Renal cortex interstitium (tissue), 11 donors: ENCODE measurements around the gene BCAS3. TPM values are rescaled to one million over a fixed set of nuclear protein-coding genes. Genes with fewer than 3 reads are reported as not detected.
"Not testable (repeated sequence)": the region's sequence is repeated elsewhere in the genome, so short reads cannot be mapped to it uniquely, and the experiment has no call there.

ENCODE experiments used
- DNase-seq, 11 donors: peaks; one replicate each; pipeline ENCODE4 v3.0.0-alpha.2; 2013; ENCODE audit warnings: low read depth in 9 of 11, low spot score in 4 of 11; ENCODE audit errors: extremely low read depth in 1 of 11
- polyA plus RNA-seq, 3 donors: library from polyadenylated mRNA; unstranded; fragments of 120-200 nt; gene quantifications; one replicate each; pipeline ENCODE4 v1.2.1, GENCODE V29; 2013; ENCODE audit not compliant: insufficient read length in 3 of 3

BCAS3 gene
- polyA plus RNA-seq, 3 donors, result 27.0 to 30.9 (median 28.9) TPM

DNA sequence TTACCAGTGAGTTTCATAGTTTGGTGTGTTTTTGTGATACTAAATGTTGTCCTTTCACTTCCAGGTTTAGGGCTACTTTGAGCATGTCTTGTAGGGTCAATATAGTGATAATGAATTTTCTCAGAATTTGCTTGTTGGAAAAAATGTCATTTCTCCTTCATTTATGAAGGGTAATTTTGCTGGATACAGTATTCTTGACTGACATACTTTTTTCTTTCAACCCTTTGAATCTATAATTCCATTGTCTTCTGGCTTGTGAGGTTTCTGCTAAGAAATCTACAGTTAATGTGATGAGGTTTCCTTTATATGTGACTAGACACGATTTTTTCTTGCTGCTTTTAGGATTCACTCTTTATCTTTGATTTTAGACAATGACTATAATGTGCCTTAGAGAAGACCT lies 219.3 kb downstream of the BCAS3 start:
- DNase-seq, result no peak

GRCh38 chr17:60899115-60899514 lies 221.5 kb downstream of the BCAS3 start:
- no peak for DNase-seq

DNA sequence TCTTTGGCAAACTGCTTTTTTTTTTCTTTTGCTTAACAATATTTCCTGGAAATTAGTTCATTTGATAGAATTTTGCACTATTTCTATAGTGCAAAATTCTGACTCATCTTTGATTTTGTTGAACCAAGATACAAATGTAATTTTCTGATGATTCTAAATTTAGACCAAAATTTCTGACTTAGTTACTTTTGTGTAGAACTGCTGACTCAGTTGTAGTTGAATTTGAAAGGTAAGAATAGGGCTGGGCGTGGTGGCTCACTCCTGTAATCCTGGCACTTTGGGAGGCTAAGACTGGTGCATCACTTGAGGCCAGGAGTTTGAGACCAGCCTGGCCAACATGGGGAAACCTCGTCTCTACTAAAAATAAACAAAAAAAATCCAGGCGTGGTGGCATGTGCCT lies 223.0 kb downstream of the BCAS3 start:
- DNase-seq, result no peak

GRCh38 chr17:60901242-60901641 lies 223.6 kb downstream of the BCAS3 start:
- DNase-seq, result no peak

DNA sequence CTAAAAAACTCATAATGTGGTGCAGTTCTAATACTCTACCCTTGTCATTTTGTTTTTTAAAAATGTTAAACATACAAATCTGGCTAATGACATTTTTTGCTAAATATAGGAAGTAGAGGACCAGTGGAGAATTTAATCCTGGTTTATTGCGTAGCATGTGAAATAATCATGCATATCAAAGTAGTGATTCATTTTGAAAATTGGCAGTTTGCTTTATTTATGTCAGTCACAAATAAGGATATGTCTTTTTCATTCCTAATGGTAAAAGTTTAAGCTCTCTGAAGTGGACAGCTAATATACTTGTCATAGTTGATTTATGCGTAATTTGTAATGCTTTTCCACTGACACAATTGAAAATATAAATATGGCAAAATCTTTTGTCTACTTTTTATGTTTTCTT lies 224.2 kb downstream of the BCAS3 start:
- no peak for DNase-seq

GRCh38 chr17:60902399-60902798 lies 224.7 kb downstream of the BCAS3 start:
- no peak for DNase-seq

- no peak for DNase-seq
Observed at GRCh38 chr17:60904582-60904981, 226.9 kb downstream of the BCAS3 start.

GRCh38 chr17:60905709-60906108 lies 228.1 kb downstream of the BCAS3 start:
- DNase-seq, result no peak

DNA sequence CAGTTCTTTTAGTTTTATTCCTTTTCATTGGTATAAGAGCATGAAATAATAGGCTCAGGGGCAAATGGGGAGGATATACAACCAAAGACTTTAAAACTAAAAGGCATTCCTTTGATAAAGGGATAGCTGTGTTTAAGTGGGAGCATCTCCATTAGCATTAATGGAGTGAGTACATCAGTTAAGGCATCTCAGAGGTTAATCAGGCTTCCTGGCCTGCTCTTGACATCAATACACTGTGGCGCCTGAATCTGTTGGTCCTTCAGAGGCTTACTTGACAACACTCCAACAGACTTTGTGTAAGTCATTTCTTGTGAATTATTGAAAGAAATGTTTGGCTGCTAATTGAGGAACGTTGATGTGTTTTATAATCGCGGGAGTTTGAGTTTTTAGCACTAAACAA lies 230.7 kb downstream of the BCAS3 start:
- no peak for DNase-seq

DNA sequence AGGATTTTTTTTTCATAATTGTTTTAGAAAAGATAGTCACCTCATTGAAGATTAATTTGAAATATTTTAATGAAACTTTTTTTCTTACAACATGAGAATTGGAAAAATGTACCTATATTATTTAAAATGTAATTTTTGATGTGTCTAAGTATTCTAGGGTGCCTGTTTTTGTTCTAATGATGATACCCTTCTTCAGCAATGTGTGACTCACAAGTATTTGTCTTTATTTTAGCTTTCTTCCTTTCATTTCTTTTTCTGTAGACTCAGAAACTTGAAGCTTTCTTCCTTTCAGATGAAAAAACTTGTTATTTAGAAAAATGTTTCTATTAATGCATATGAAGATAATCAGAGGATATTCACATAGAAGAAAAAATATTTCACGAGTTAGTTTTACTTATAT lies 231.8 kb downstream of the BCAS3 start:
- DNase-seq, result no peak

GRCh38 chr17:60910415-60910814 lies 232.8 kb downstream of the BCAS3 start:
- no peak for DNase-seq

DNA sequence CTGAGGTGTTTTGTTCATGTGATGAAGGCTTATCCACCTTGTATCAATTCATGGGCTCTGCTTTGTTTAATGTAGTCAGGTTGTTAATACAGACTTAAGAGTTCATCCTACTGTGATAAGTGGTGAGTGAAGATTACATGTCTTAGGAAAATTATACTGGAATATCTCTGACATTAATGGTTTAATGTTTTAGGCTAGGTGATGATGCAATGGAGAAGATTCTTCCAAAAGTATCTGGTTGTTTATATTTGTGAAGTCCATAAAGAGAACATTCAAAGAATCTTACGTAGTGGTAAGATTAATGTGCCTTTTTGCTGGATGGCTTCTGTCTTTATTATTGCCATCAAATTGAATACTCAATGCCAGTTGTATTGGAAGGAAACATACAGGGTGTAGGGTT lies 236.4 kb downstream of the BCAS3 start:
- DNase-seq, result no peak

- DNase-seq, result no peak
Observed at GRCh38 chr17:60916043-60916442, 238.4 kb downstream of the BCAS3 start.

GRCh38 chr17:60920107-60920506 lies 242.5 kb downstream of the BCAS3 start:
- no peak for DNase-seq

- no peak for DNase-seq
Observed at GRCh38 chr17:60923000-60923399, 245.3 kb downstream of the BCAS3 start.

- no peak for DNase-seq
Observed at GRCh38 chr17:60926466-60927183, 249.0 kb downstream of the BCAS3 start.

GRCh38 chr17:60933739-60934138 lies 256.1 kb downstream of the BCAS3 start:
- no peak for DNase-seq

GRCh38 chr17:60934723-60935122 lies 257.1 kb downstream of the BCAS3 start:
- no peak for DNase-seq

DNA sequence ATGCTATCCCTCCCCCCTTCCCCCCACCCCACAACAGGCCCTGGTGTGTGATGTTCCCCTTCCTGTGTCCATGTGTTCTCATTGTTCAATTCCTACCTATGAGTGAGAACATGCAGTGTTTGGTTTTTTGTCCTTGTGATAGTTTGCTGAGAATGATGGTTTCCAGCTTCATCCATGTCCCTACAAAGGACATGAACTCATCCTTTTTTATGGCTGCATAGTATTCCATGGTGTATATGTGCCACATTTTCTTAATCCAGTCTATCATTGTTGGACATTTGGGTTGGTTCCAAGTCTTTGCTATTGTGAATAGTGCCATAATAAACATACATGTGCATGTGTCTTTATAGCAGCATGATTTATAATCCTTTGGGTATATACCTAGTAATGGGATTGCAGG lies 258.3 kb downstream of the BCAS3 start:
- DNase-seq, result not testable (repeated sequence)

DNA sequence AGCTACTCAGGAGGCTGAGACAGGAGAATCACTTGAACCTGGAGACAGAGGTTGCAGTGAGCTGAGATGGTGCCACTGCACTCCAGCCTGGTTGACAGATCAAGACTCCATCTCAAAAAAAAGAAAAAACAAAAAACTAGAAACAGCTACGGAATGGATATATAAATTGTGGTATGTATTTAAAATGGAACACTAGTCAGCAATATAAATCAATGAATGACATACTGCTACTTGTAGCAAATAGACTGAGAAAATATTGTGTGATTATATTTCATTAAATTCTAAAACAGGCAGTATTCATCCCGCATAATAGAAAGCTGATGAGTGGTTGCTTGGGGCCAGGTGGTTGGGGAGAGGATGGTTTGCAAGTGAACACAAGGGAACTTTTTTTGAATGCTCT lies 261.7 kb downstream of the BCAS3 start:
- no peak for DNase-seq

GRCh38 chr17:60941028-60941427 lies 263.4 kb downstream of the BCAS3 start:
- DNase-seq, result peak in 7 of 11 donors; percentile 1 to 38 (median 7)
